Measurements from ENCODE around the gene ELAVL4. TPM values are rescaled to one million over a fixed set of nuclear protein-coding genes. Genes with fewer than 3 reads are reported as not detected.

ELAVL4 gene
- total and polyA plus RNA-seq, 2 experiments from 2014 or later, result not detected

GRCh38 chr1:50177994-50178393 is 69.3 kb downstream of the ELAVL4 start:
- TF ChIP-seq CTCF (IDR thresholded peaks at IDR 0.05; ENCODE audit: low read depth, low read length), result no peak
- DNase-seq (ENCODE audit: low read depth in 1 of 2, low spot score in 1 of 2), result no peak

GRCh38 chr1:50179639-50180038 is 70.9 kb downstream of the ELAVL4 start:
- no peak for TF ChIP-seq CTCF (IDR thresholded peaks at IDR 0.05; ENCODE audit: low read depth, low read length)
- no peak overlapping the region for H3K27ac ChIP-seq
- H3K4me3 ChIP-seq, result no peak overlapping the region
- no peaks in the 10 kb centered on the region for H3K9me3 ChIP-seq (ENCODE audit: low read depth)
- no peaks in the 10 kb centered on the region for H3K36me3 ChIP-seq
- DNase-seq (ENCODE audit: low read depth in 1 of 2, low spot score in 1 of 2), result no peak
- H3K4me1 ChIP-seq (ENCODE audit: low read depth), result peaks cover 46% of the 10 kb centered on the region
- no peaks in the 10 kb centered on the region for H3K27me3 ChIP-seq

More at GRCh38 chr1:50177994-50178393, 69.3 kb downstream of the ELAVL4 start:
- Histone ChIP-seq H3K27me3 (peaks cover 1% of the 10 kb centered on the region), H3K9me3 (ENCODE audit: low read depth) (no peaks in the 10 kb centered on the region), H3K4me3 (no peak overlapping the region), H3K27ac (no peak overlapping the region), H3K36me3 (no peaks in the 10 kb centered on the region), H3K4me1 (ENCODE audit: low read depth) (peaks cover 40% of the 10 kb centered on the region)

GRCh38 chr1:50180367-50180766 is 71.6 kb downstream of the ELAVL4 start:
- peaks cover 45% of the 10 kb centered on the region for H3K4me1 ChIP-seq (ENCODE audit: low read depth)
- no peak overlapping the region for H3K27ac ChIP-seq
- TF ChIP-seq CTCF (IDR thresholded peaks at IDR 0.05; ENCODE audit: low read depth, low read length), result no peak
- H3K9me3 ChIP-seq (ENCODE audit: low read depth), result no peaks in the 10 kb centered on the region
- no peaks in the 10 kb centered on the region for H3K36me3 ChIP-seq
- DNase-seq (ENCODE audit: low read depth in 1 of 2, low spot score in 1 of 2), result no peak
- no peak overlapping the region for H3K4me3 ChIP-seq
- no peaks in the 10 kb centered on the region for H3K27me3 ChIP-seq

GRCh38 chr1:50181027-50181663 is 72.4 kb downstream of the ELAVL4 start:
- peak in 1 of 2 donors; percentile 49 for DNase-seq (ENCODE audit: low read depth in 1 of 2, low spot score in 1 of 2)
- no peak for TF ChIP-seq CTCF (IDR thresholded peaks at IDR 0.05; ENCODE audit: low read depth, low read length)
- Histone ChIP-seq H3K27ac (no peak overlapping the region), H3K36me3 (no peaks in the 10 kb centered on the region), H3K27me3 (no peaks in the 10 kb centered on the region), H3K9me3 (ENCODE audit: low read depth) (no peaks in the 10 kb centered on the region), H3K4me3 (no peak overlapping the region), H3K4me1 (ENCODE audit: low read depth) (peaks cover 37% of the 10 kb centered on the region)

- no peaks in the 10 kb centered on the region for H3K9me3 ChIP-seq (ENCODE audit: low read depth)
- TF ChIP-seq CTCF (IDR thresholded peaks at IDR 0.05; ENCODE audit: low read depth, low read length), result no peak
- DNase-seq (ENCODE audit: low read depth in 1 of 2, low spot score in 1 of 2), result no peak
- H3K27me3 ChIP-seq, result no peaks in the 10 kb centered on the region
- H3K4me3 ChIP-seq, result no peak overlapping the region
- no peak overlapping the region for H3K27ac ChIP-seq
- no peaks in the 10 kb centered on the region for H3K36me3 ChIP-seq
- peaks cover 31% of the 10 kb centered on the region for H3K4me1 ChIP-seq (ENCODE audit: low read depth)
Measured at GRCh38 chr1:50183378-50184133, 74.8 kb downstream of the ELAVL4 start.
